ENCODE measurements around the gene PSMB4.

Gene PSMB4

DNA sequence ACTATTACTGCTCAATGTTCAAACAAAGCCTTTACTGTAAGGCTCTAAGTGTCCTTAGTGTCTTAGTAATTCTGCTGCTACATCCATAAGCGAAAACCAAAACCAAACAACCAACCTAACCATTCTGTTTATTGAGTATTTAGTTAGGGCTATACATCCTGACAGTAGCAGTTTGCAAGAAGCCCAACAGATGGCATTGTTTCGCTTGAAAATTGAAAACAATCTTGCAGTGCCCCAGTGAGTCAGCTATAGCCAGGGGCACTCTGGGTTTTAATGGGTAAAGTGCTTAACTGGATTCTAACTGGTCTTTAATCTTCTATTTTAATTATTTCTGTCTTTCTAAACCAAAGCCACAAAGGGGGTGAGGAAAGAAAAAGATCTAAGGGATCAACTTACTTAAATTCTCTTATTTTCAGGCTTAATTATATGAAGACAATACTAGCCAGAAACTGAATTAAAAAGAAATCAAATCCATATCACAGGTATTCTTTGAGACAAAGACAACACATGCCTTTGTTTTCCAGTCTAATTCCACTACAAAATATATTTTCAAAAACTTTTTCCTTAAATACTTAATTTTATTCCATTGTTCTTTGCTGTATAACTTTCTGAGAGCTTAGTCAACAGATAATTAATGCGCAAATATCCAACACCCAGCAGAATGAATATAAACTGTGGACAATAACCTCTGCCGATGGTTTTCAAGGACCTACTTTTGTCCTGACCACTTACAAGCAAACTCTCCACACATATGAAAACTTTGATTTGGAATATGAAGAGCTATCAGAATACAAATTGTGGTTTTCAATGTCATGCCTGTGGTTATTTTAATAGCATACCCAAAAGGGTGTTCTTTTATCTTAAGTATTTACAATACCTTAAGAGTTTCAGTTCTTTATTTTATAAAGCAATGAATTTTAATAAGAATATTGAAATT lies 44.7 kb downstream of the PSMB4 start:
- FAIRE-seq: peak; percentile 98

DNA sequence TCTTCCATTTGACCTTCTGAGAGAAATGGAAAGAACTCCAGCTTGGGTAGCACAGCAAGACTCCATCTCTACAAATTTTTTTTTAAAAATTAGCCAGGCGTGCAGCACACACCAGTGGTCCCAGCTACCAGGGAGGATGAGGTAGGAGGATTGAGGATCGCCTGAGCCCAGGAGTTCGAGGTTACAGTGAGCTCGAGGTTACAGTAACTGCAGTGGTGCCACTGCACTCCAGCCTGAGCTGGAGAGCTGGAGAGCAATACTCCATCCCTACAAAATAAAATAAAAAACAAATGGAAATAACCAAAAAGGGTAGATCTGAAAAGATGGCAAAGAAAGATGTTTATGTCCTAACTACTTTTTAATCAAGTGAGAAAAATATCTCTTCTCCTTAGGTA lies 45.4 kb downstream of the PSMB4 start:
- no peak for FAIRE-seq

DNA sequence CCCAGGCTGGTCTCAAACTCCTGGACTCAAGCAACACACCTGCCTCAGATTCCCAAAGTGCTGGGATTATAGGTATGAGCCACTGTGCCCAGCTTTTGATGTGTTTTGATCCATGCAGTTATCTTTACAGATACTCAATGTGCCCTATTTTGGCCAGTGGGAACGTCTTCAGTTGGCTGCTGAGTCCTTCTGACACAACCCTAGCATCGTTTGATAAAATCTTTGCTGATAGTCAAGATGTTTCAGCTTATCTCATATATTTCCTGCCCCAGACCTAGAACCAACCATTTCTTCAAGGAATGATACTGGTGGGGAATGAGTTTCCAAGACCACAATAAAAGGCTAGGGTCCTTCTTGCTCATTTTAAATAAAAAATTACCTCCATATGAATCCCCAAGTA lies 48.3 kb downstream of the PSMB4 start:
- FAIRE-seq: no peak
